Measurements from ENCODE around the gene RABGAP1L.
"Not testable (repeated sequence)": the region's sequence is repeated elsewhere in the genome, so short reads cannot be mapped to it uniquely, and the experiment has no call there.

RABGAP1L gene

GRCh38 chr1:174583316-174583715 is 424.0 kb downstream of the RABGAP1L start:
- H3K4me3 ChIP-seq (ENCODE audit: low read depth, low read length), result no peak overlapping the region
- TF ChIP-seq, protein P1, sequence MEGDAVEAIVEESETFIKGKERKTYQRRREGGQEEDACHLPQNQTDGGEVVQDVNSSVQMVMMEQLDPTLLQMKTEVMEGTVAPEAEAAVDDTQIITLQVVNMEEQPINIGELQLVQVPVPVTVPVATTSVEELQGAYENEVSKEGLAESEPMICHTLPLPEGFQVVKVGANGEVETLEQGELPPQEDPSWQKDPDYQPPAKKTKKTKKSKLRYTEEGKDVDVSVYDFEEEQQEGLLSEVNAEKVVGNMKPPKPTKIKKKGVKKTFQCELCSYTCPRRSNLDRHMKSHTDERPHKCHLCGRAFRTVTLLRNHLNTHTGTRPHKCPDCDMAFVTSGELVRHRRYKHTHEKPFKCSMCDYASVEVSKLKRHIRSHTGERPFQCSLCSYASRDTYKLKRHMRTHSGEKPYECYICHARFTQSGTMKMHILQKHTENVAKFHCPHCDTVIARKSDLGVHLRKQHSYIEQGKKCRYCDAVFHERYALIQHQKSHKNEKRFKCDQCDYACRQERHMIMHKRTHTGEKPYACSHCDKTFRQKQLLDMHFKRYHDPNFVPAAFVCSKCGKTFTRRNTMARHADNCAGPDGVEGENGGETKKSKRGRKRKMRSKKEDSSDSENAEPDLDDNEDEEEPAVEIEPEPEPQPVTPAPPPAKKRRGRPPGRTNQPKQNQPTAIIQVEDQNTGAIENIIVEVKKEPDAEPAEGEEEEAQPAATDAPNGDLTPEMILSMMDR (IDR thresholded peaks at IDR 0.05; ENCODE audit: low read depth, low read length, missing control alignments), result no peak
- DNase-seq (ENCODE audit: low read depth), result no peak

DNA sequence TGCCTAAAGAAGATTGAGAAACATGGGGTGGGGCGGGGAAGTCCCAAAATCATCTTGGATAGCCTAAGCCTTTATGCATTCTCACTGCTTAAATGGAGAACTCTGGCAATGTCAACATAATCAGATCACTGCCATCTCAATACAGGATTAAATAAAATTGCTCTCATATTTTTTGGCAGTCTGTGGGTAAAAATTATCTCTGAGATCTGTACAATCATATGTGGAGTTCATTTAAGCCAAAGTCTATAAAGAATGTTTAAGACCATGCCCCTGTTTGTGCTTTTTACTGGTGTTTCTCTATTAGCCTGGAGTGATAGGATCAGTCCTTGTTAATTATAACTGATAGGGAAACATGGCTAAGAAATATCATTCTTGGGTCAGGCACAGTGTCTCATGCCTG is 424.8 kb downstream of the RABGAP1L start:
- TF ChIP-seq, protein P1 (IDR thresholded peaks at IDR 0.05; ENCODE audit: low read depth, low read length, missing control alignments), result no peak
- no peak for DNase-seq (ENCODE audit: low read depth)
- no peak overlapping the region for H3K4me3 ChIP-seq (ENCODE audit: low read depth, low read length)

GRCh38 chr1:174588618-174589017 is 429.3 kb downstream of the RABGAP1L start:
- not testable (repeated sequence) for DNase-seq (ENCODE audit: low read depth)

DNA sequence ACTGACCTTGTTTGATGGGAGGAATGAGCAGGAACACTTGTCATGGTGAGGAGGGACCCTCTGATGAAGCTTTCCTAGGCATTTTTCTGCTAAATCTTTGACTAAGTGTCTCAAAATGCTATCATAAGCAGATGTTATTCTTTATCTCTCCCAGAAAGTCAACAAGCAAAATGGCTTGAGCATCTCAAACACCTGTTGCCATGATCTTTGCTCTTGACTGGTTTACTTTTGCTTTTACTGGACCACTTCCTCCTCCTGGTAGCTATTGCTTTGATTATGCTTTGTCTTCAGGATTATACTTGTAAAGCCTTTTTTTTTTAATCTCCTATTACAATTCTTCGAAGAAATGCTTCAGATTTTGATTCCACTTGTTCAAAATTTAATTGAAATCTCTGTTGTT is 445.9 kb downstream of the RABGAP1L start:
- H3K4me3 ChIP-seq (ENCODE audit: low read depth, low read length), result no peak overlapping the region
- TF ChIP-seq, protein P1 (IDR thresholded peaks at IDR 0.05; ENCODE audit: low read depth, low read length, missing control alignments), result no peak
- no peak for DNase-seq (ENCODE audit: low read depth)

More at GRCh38 chr1:174588618-174589017, 429.3 kb downstream of the RABGAP1L start:
- H3K4me3 ChIP-seq (ENCODE audit: low read depth, low read length), result not testable (repeated sequence)

- no peak overlapping the region for H3K4me3 ChIP-seq (ENCODE audit: low read depth, low read length)
- TF ChIP-seq, protein P1 (IDR thresholded peaks at IDR 0.05; ENCODE audit: low read depth, low read length, missing control alignments), result no peak
- no peak for DNase-seq (ENCODE audit: low read depth)
Observed at GRCh38 chr1:174606471-174606870, 447.2 kb downstream of the RABGAP1L start.

DNA sequence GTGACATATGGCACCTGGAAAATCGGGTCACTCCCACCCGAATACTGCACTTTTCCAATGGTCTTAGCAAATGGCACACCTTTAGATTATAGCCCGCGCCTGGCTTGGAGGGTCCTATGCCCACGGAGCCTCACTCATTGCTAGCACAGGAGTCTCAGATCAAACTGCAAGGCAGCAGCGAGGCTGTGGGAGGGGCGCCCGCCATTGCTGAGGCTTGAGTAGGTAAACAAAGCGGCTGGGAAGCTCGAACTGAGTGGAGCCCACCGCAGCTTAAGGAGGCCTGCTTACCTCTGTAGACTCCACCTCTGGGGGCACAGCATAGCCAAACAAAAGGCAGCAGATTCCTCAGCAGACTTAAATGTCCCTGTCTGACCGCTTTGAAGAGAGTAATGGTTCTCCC is 458.6 kb downstream of the RABGAP1L start:
- not testable (repeated sequence) for DNase-seq (ENCODE audit: low read depth); H3K4me3 ChIP-seq (ENCODE audit: low read depth, low read length)

GRCh38 chr1:174623324-174624035 is 464.2 kb downstream of the RABGAP1L start:
- TF ChIP-seq, protein P1 (IDR thresholded peaks at IDR 0.05; ENCODE audit: low read depth, low read length, missing control alignments), result no peak
- no peak overlapping the region for H3K4me3 ChIP-seq (ENCODE audit: low read depth, low read length)
- no peak for DNase-seq (ENCODE audit: low read depth)

Data from GM12864 (cell line).